ENCODE data around the gene PLXNC1.

Gene PLXNC1

DNA sequence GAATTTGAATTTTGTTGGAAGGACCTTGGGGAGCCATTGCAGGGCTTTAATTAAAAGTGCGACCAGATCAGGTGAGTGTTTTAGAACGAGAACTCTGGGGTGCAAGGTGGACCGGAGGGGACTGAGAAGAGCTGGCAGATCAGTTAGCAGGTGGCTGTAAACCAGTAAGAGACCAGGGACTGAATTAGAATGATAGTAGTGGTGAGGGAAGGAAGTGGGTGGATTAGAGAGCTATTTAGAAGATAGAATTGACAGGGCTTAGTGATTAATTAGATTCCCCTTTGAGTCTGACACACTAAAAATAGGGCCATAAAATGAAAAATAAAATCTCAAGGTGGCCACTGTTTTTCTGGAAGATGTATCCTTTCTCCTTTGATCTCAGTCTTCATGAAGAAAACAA is 44.8 kb downstream of the PLXNC1 start:
- Histone ChIP-seq H3K27ac (replicated peaks) (no peak overlapping the region), H3K27me3 (ENCODE audit: insufficient read depth, poor library complexity, severe bottlenecking) (no peaks in the 10 kb centered on the region), H3K4me3 (replicated peaks; ENCODE audit: insufficient read depth, low read length) (no peak overlapping the region)
- no peak for DNase-seq (ENCODE audit: low read depth in 1 of 2, low spot score in 1 of 2)
- TF ChIP-seq POLR2AphosphoS5 (IDR thresholded peaks at IDR 0.05; ENCODE audit: low read depth) (no peak), GABPA (IDR thresholded peaks at IDR 0.05; ENCODE audit: low read depth) (no peak), SPI1 (IDR thresholded peaks at IDR 0.05; ENCODE audit: borderline replicate concordance, low read depth) (no peak)
- TF ChIP-seq, protein P1, sequence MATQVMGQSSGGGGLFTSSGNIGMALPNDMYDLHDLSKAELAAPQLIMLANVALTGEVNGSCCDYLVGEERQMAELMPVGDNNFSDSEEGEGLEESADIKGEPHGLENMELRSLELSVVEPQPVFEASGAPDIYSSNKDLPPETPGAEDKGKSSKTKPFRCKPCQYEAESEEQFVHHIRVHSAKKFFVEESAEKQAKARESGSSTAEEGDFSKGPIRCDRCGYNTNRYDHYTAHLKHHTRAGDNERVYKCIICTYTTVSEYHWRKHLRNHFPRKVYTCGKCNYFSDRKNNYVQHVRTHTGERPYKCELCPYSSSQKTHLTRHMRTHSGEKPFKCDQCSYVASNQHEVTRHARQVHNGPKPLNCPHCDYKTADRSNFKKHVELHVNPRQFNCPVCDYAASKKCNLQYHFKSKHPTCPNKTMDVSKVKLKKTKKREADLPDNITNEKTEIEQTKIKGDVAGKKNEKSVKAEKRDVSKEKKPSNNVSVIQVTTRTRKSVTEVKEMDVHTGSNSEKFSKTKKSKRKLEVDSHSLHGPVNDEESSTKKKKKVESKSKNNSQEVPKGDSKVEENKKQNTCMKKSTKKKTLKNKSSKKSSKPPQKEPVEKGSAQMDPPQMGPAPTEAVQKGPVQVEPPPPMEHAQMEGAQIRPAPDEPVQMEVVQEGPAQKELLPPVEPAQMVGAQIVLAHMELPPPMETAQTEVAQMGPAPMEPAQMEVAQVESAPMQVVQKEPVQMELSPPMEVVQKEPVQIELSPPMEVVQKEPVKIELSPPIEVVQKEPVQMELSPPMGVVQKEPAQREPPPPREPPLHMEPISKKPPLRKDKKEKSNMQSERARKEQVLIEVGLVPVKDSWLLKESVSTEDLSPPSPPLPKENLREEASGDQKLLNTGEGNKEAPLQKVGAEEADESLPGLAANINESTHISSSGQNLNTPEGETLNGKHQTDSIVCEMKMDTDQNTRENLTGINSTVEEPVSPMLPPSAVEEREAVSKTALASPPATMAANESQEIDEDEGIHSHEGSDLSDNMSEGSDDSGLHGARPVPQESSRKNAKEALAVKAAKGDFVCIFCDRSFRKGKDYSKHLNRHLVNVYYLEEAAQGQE (IDR thresholded peaks at IDR 0.05; ENCODE audit: insufficient replicate concordance, low read depth), result no peak
- TF ChIP-seq, protein P2, sequence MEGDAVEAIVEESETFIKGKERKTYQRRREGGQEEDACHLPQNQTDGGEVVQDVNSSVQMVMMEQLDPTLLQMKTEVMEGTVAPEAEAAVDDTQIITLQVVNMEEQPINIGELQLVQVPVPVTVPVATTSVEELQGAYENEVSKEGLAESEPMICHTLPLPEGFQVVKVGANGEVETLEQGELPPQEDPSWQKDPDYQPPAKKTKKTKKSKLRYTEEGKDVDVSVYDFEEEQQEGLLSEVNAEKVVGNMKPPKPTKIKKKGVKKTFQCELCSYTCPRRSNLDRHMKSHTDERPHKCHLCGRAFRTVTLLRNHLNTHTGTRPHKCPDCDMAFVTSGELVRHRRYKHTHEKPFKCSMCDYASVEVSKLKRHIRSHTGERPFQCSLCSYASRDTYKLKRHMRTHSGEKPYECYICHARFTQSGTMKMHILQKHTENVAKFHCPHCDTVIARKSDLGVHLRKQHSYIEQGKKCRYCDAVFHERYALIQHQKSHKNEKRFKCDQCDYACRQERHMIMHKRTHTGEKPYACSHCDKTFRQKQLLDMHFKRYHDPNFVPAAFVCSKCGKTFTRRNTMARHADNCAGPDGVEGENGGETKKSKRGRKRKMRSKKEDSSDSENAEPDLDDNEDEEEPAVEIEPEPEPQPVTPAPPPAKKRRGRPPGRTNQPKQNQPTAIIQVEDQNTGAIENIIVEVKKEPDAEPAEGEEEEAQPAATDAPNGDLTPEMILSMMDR (IDR thresholded peaks at IDR 0.05; ENCODE audit: insufficient read depth, low read length), result no peak

DNA sequence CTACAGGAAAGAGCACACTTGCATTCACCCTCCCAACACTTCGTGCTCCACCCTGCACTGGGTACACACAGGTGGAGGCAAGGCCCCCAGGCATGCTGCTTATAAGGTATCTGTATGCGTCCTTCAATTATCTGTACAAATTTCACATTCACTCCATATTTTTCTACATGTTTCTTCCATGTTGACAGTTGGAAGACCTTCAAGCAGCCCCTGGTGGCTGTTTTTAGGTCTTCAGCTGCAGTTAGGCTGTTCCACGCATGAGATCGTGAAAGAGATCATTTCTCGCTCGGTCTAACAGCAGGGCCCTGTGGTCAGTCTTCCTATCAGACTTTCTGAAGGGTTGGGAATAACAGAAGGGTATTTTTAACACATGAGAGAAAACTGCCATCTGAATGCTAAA is 47.1 kb downstream of the PLXNC1 start:
- H3K27me3 ChIP-seq (ENCODE audit: insufficient read depth, poor library complexity, severe bottlenecking), result no peaks in the 10 kb centered on the region
- TF ChIP-seq GABPA (IDR thresholded peaks at IDR 0.05; ENCODE audit: low read depth) (no peak), SPI1 (IDR thresholded peaks at IDR 0.05; ENCODE audit: borderline replicate concordance, low read depth) (no peak), POLR2AphosphoS5 (IDR thresholded peaks at IDR 0.05; ENCODE audit: low read depth) (no peak)
- TF ChIP-seq, protein P1 (IDR thresholded peaks at IDR 0.05; ENCODE audit: insufficient replicate concordance, low read depth), result no peak
- TF ChIP-seq, protein P2 (IDR thresholded peaks at IDR 0.05; ENCODE audit: insufficient read depth, low read length), result no peak
- H3K27ac ChIP-seq (replicated peaks), result no peak overlapping the region
- no peak for DNase-seq (ENCODE audit: low read depth in 1 of 2, low spot score in 1 of 2)
- no peak overlapping the region for H3K4me3 ChIP-seq (replicated peaks; ENCODE audit: insufficient read depth, low read length)

DNA sequence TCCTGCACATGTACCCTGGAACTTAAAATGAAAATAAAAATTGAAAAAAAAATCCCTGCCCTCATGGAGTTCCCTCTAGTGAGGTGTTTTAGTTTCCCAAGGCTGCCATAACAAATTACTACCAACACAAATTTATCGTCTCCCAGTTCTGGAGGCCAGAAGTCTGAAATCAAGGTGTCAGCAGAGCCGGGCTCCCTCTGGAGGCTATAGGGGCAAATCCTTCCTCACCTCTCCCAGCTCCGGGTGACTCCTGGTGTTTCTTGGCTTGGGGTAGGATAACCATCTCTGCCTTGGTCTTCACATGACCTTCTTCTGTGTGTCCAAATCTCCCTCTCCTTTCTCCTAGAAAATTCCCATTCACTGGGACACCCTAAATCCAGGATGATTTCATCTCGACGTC is 50.1 kb downstream of the PLXNC1 start:
- TF ChIP-seq SPI1 (IDR thresholded peaks at IDR 0.05; ENCODE audit: borderline replicate concordance, low read depth), result no peak
- TF ChIP-seq, protein P1 (IDR thresholded peaks at IDR 0.05; ENCODE audit: insufficient replicate concordance, low read depth), result no peak
- TF ChIP-seq, protein P2 (IDR thresholded peaks at IDR 0.05; ENCODE audit: insufficient read depth, low read length), result no peak
- TF ChIP-seq POLR2AphosphoS5 (IDR thresholded peaks at IDR 0.05; ENCODE audit: low read depth), result no peak
- TF ChIP-seq GABPA (IDR thresholded peaks at IDR 0.05; ENCODE audit: low read depth), result no peak
- Histone ChIP-seq H3K27ac (replicated peaks) (no peak overlapping the region), H3K27me3 (ENCODE audit: insufficient read depth, poor library complexity, severe bottlenecking) (no peaks in the 10 kb centered on the region), H3K4me3 (replicated peaks; ENCODE audit: insufficient read depth, low read length) (no peak overlapping the region)
- no peak for DNase-seq (ENCODE audit: low read depth in 1 of 2, low spot score in 1 of 2)

Measured in HL-60 (cell line).